Endothelial cell of umbilical vein (primary cell): ENCODE data around the gene REEP3. TPM values are rescaled to one million over a fixed set of nuclear protein-coding genes. Genes with fewer than 3 reads are reported as not detected.

Experiments used
- BruUV-seq: library from RNA; stranded (reverse); fragments of 400-500 nt; replicated peaks from 2 replicates; lab custom pipeline; 2021; lab: Mats Ljungman, UMichigan
- CTCF ChIA-PET: fragments of 300-600, 350-600 bp; sonication (Branson Sonifier 250); formaldehyde crosslinking; loops from one replicate; lab custom pipeline; 2021; ENCODE audit warnings: antibody characterized with exemption, inconsistent platforms; lab: Charles Lee
- POLR2A ChIA-PET: fragments of 300-600, 350-600 bp; sonication (Branson Sonifier 250); formaldehyde crosslinking; loops from one replicate; lab custom pipeline; 2021; ENCODE audit warnings: antibody characterized with exemption, inconsistent platforms; lab: Charles Lee
- DNase-seq: peaks from one replicate; pipeline ENCODE4 v3.0.0-alpha.2; 2011; ENCODE audit warnings: low read depth, low spot score
- FAIRE-seq: peaks from 2 replicates; lab custom pipeline; 2011; peaks lifted over from hg19 to GRCh38; lab: Jason Lieb, UNC
- H2AFZ ChIP-seq: 2 replicates; pipeline ENCODE4 v1.6.0; 2012; ENCODE audit warnings: low read depth, low read length, control low read depth, inconsistent platforms
- H3K27ac ChIP-seq: 2 replicates; pipeline ENCODE4 v1.5.1; 2011; ENCODE audit warnings: low read depth, mild to moderate bottlenecking, control low read depth, low read length, moderate library complexity; ENCODE audit not compliant: insufficient read depth
- H3K27me3 ChIP-seq, 2 experiments: 2 replicates each; pipeline versions ENCODE4 v1.6.0 to v1.6.1; 2011; ENCODE audit warnings: low read length in 2 of 2, mixed read lengths in 1 of 2; ENCODE audit not compliant: control insufficient read depth in 2 of 2, insufficient read depth in 2 of 2
- H3K36me3 ChIP-seq, 2 experiments: 2 replicates in 1 of 2; 3 replicates in 1 of 2; pipeline ENCODE4 v1.5.1; 2011; ENCODE audit warnings: low read length in 2 of 2, mild to moderate bottlenecking in 1 of 2, moderate library complexity in 1 of 2; ENCODE audit not compliant: control insufficient read depth in 2 of 2, insufficient read depth in 2 of 2; ENCODE audit errors: extremely low read depth in 1 of 2
- H3K4me1 ChIP-seq: 3 replicates; pipeline ENCODE4 v1.5.1; 2011; ENCODE audit warnings: mild to moderate bottlenecking, low read length; ENCODE audit not compliant: control insufficient read depth, insufficient read depth; ENCODE audit errors: extremely low read depth
- H3K4me2 ChIP-seq: 2 replicates; pipeline ENCODE4 v1.6.1; 2011; ENCODE audit warnings: low read length, control low read depth, mixed read lengths; ENCODE audit not compliant: insufficient read depth
- H3K4me3 ChIP-seq, 3 experiments: fragments of 200-600 bp in 1 of 3; sonication (generic), shearing (Covaris generic) in 1 of 3; replicated peaks in 1 of 3; 2 replicates each; pipeline ENCODE4 v1.5.1; 2011 to 2016; ENCODE audit warnings: control low read depth in 3 of 3, low read length in 3 of 3, mild to moderate bottlenecking in 2 of 3, inconsistent platforms in 1 of 3, low read depth in 1 of 3, moderate library complexity in 1 of 3; ENCODE audit not compliant: insufficient read depth in 1 of 3
- H3K79me2 ChIP-seq: 2 replicates; pipeline ENCODE4 v1.6.0; 2012; ENCODE audit warnings: low read length, inconsistent platforms; ENCODE audit not compliant: control insufficient read depth, insufficient read depth
- H3K9ac ChIP-seq: replicated peaks from 2 replicates; pipeline ENCODE3; 2011; ENCODE audit warnings: low read length, control low read depth; ENCODE audit not compliant: insufficient read depth; ENCODE audit errors: extremely low read depth
- H3K9me1 ChIP-seq: replicated peaks from 3 replicates; pipeline ENCODE4 v1.6.0; 2011; ENCODE audit warnings: mild to moderate bottlenecking, low read length; ENCODE audit not compliant: control insufficient read depth, insufficient read depth; ENCODE audit errors: extremely low read depth
- H3K9me3 ChIP-seq: replicated peaks from 2 replicates; pipeline ENCODE4 v1.5.1; 2012; ENCODE audit warnings: low read length, inconsistent platforms; ENCODE audit not compliant: control insufficient read depth, insufficient read depth
- H4K20me1 ChIP-seq: replicated peaks from 2 replicates; pipeline ENCODE3; 2011; ENCODE audit warnings: mild to moderate bottlenecking, low read length; ENCODE audit not compliant: control insufficient read depth, insufficient read depth; ENCODE audit errors: extremely low read depth
- CTCF ChIP-seq, 2 donors: IDR thresholded peaks; 1 replicate in 1 of 2; 2 replicates in 1 of 2; pipeline ENCODE4 v1.5.1; 2011; ENCODE audit warnings: low read length in 2 of 2, mild to moderate bottlenecking in 2 of 2, moderate library complexity in 2 of 2, control low read depth in 1 of 2, inconsistent platforms in 1 of 2, low read depth in 1 of 2; ENCODE audit not compliant: insufficient read depth in 1 of 2; ENCODE audit errors: extremely low read depth in 1 of 2
- EZH2 ChIP-seq: IDR thresholded peaks from 2 replicates; pipeline ENCODE4 v1.6.1; 2012; ENCODE audit warnings: borderline replicate concordance, low read depth, mild to moderate bottlenecking, moderate library complexity, low read length, inconsistent platforms; ENCODE audit not compliant: severe bottlenecking
- FOS ChIP-seq: IDR thresholded peaks from 2 replicates; pipeline ENCODE4 v1.6.1; 2011; ENCODE audit warnings: mild to moderate bottlenecking, low read length, moderate library complexity, borderline replicate concordance; ENCODE audit not compliant: insufficient read depth
- GATA2 ChIP-seq: IDR thresholded peaks from 2 replicates; pipeline ENCODE4 v1.7.0; 2011; ENCODE audit warnings: low read depth, mild to moderate bottlenecking, moderate library complexity, mixed read lengths, low read length; ENCODE audit not compliant: insufficient read length, insufficient read depth
- JUN ChIP-seq: IDR thresholded peaks from 2 replicates; pipeline ENCODE4 v1.6.1; 2011; ENCODE audit warnings: borderline replicate concordance, low read depth; ENCODE audit not compliant: insufficient read length, insufficient read depth
- MAX ChIP-seq: IDR thresholded peaks from 2 replicates; pipeline ENCODE4 v1.6.1; 2011; ENCODE audit not compliant: insufficient read depth, insufficient read length
- MYC ChIP-seq: IDR thresholded peaks from one replicate; pipeline ENCODE4 v1.6.1; 2011; ENCODE audit warnings: mild to moderate bottlenecking, low read depth, low read length
- POLR2A ChIP-seq: IDR thresholded peaks from 2 replicates; pipeline ENCODE4 v1.6.1; 2012; ENCODE audit warnings: low read depth, mild to moderate bottlenecking, control low read depth, low read length
- POLR2AphosphoS5 ChIP-seq: IDR thresholded peaks from 2 replicates; pipeline ENCODE4 v1.6.1; 2012; ENCODE audit warnings: low read depth, mild to moderate bottlenecking, control low read depth, low read length, moderate library complexity; ENCODE audit not compliant: insufficient read depth
- dilution Hi-C: fragments of 300-500 bp; cut with MboI; formaldehyde crosslinking; loops from one replicate; pipeline ENCODE4 v1.15.0; 2019; ENCODE audit warnings: low sequenced_read_pairs; ENCODE audit not compliant: extremely low pct_ligation_motif_present
- intact Hi-C: fragments of 100-400 bp; cut with micrococcal nuclease; formaldehyde crosslinking; loops from one replicate; pipeline ENCODE4 v1.10.0; 2022
- polyA plus RNA-seq, 4 experiments: library from polyadenylated mRNA; depleted of rRNA in 3 of 4; stranded (reverse) in 3 of 4; unstranded in 1 of 4; fragments of >200 nt; gene quantifications; 2 replicates each; pipeline versions ENCODE4 v1.2.1 to v1.2.3, GENCODE V29; 2011 to 2012; ENCODE audit warnings: missing spikeins in 1 of 4
- total RNA-seq: library from RNA; stranded (reverse); gene quantifications from 2 replicates; pipeline ENCODE4 v1.2.3, GENCODE V29; 2021

REEP3 gene
- total and polyA plus RNA-seq, 2 donors (not counting 3 experiments of a cell fraction or from before 2014, with no cell fraction given), result 12.3 to 48.3 TPM

- Histone ChIP-seq H3K9me1 (no peaks in the 10 kb centered on the region), H3K36me3 (peaks cover 4% of the 10 kb centered on the region in 2 experiments), H4K20me1 (no peaks in the 10 kb centered on the region), H3K79me2 (peaks cover 77% of the 10 kb centered on the region), H3K9me3 (no peaks in the 10 kb centered on the region), H3K4me3 (no peak overlapping the region), H3K27ac (no peak overlapping the region), H3K4me1 (no peaks in the 10 kb centered on the region), H3K27me3 (no peaks in the 10 kb centered on the region), H3K9ac (no peak overlapping the region), H2AFZ (no peak overlapping the region), H3K4me2 (no peak overlapping the region)
- POLR2A ChIA-PET, result no interaction called here
- intact Hi-C loops (no loop called here), dilution Hi-C loops (no loop called here)
- no peak for DNase-seq
- no peak for TF ChIP-seq FOS
- no peak for TF ChIP-seq POLR2A
- no peak for TF ChIP-seq EZH2
- no peak for FAIRE-seq
- CTCF ChIA-PET, result interaction anchor here (1.0 to 1.9 kb wide), 3 partner anchors 11 to 192 kb away, joined by 3 to 4 read pairs (median 3); no protein-coding TSS in a partner anchor
- BruUV-seq, result no TSS peak
Measured at GRCh38 chr10:63528084-63528744, 7.0 kb downstream of the REEP3 start.

GRCh38 chr10:63530409-63530808 lies 9.2 kb downstream of the REEP3 start:
- DNase-seq (no peak), FAIRE-seq (no peak)
- dilution Hi-C loops, result no loop called here
- no peak overlapping the region for H3K4me2 ChIP-seq
- H3K9ac ChIP-seq, result no peak overlapping the region
- intact Hi-C loops, result no loop called here
- TF ChIP-seq MYC, result no peak
- TF ChIP-seq GATA2, result no peak
- TF ChIP-seq POLR2AphosphoS5, result no peak
- TF ChIP-seq EZH2, result no peak
- TF ChIP-seq MAX, result no peak
- no peak for TF ChIP-seq JUN
- no peak for TF ChIP-seq CTCF (IDR thresholded peaks at IDR 0.05; ENCODE audit: extremely low read depth in 1 of 2, insufficient read depth in 1 of 2, low read depth in 1 of 2, low read length in 2 of 2)
- no peak for TF ChIP-seq FOS
- no peak for TF ChIP-seq POLR2A
- H4K20me1 ChIP-seq, result no peaks in the 10 kb centered on the region
- CTCF ChIA-PET, result interaction anchor here (1.5 kb wide), 1 partner anchor 11 kb away, joined by 3 read pairs; no protein-coding TSS in a partner anchor
- no peak overlapping the region for H3K27ac ChIP-seq
- H3K9me1 ChIP-seq, result no peaks in the 10 kb centered on the region
- no peak overlapping the region for H3K4me3 ChIP-seq
- peaks cover 66% of the 10 kb centered on the region for H3K79me2 ChIP-seq
- POLR2A ChIA-PET, result no interaction called here
- no peaks in the 10 kb centered on the region for H3K27me3 ChIP-seq
- H3K4me1 ChIP-seq, result no peaks in the 10 kb centered on the region
- no peaks in the 10 kb centered on the region for H3K9me3 ChIP-seq
- H3K36me3 ChIP-seq, result peaks cover 4% of the 10 kb centered on the region in 2 experiments
- H2AFZ ChIP-seq, result no peak overlapping the region
- no TSS peak for BruUV-seq
